ENCODE results near the gene F10. TPM values are rescaled to one million over a fixed set of nuclear protein-coding genes. Genes with fewer than 3 reads are reported as not detected.

F10 gene
- total RNA-seq, 2 donors from 2014 or later, result 1.0 TPM; not detected in 1

GRCh38 chr13:113115363-113116205 is 7.0 kb upstream of the F10 start:
- Mint-ChIP-seq H3K4me1 (no peaks in the 10 kb centered on the region), H3K4me3 (no peak overlapping the region), H3K27ac (no peak overlapping the region), H3K27me3 (peaks cover 3% of the 10 kb centered on the region), H3K9me3 (no peaks in the 10 kb centered on the region), H3K36me3 (ENCODE audit: low read depth) (no peaks in the 10 kb centered on the region)
- no peak for ATAC-seq (replicated peaks)

- Mint-ChIP-seq H3K27ac (no peak overlapping the region), H3K4me3 (no peak overlapping the region), H3K9me3 (no peaks in the 10 kb centered on the region), H3K4me1 (no peaks in the 10 kb centered on the region), H3K27me3 (peaks cover 3% of the 10 kb centered on the region), H3K36me3 (ENCODE audit: low read depth) (no peaks in the 10 kb centered on the region)
- ATAC-seq (replicated peaks), result no peak
Observed at GRCh38 chr13:113116206-113116800, 6.3 kb upstream of the F10 start.

- Mint-ChIP-seq H3K27ac (no peak overlapping the region), H3K36me3 (ENCODE audit: low read depth) (no peaks in the 10 kb centered on the region), H3K9me3 (no peaks in the 10 kb centered on the region), H3K4me3 (no peak overlapping the region), H3K27me3 (peaks cover 3% of the 10 kb centered on the region), H3K4me1 (no peaks in the 10 kb centered on the region)
- no peak for ATAC-seq (replicated peaks)
Observed at GRCh38 chr13:113116871-113117271, 5.7 kb upstream of the F10 start.

- no peak overlapping the region for H3K4me3 Mint-ChIP-seq
- H3K9me3 Mint-ChIP-seq, result no peaks in the 10 kb centered on the region
Observed at GRCh38 chr13:113117335-113117872, 5.2 kb upstream of the F10 start.

GRCh38 chr13:113117911-113118260 is 4.7 kb upstream of the F10 start:
- H3K36me3 Mint-ChIP-seq (ENCODE audit: low read depth), result no peaks in the 10 kb centered on the region
- H3K27ac Mint-ChIP-seq, result no peak overlapping the region
- H3K27me3 Mint-ChIP-seq, result peaks cover 4% of the 10 kb centered on the region
- no peaks in the 10 kb centered on the region for H3K4me1 Mint-ChIP-seq
- ATAC-seq (replicated peaks), result no peak
- no peak overlapping the region for H3K4me3 Mint-ChIP-seq
- H3K9me3 Mint-ChIP-seq, result no peaks in the 10 kb centered on the region

More at GRCh38 chr13:113117335-113117872, 5.2 kb upstream of the F10 start:
- H3K27ac Mint-ChIP-seq, result no peak overlapping the region
- H3K27me3 Mint-ChIP-seq, result peaks cover 3% of the 10 kb centered on the region
- no peaks in the 10 kb centered on the region for H3K36me3 Mint-ChIP-seq (ENCODE audit: low read depth)
- H3K4me1 Mint-ChIP-seq, result no peaks in the 10 kb centered on the region
- no peak for ATAC-seq (replicated peaks)

- ATAC-seq (replicated peaks), result no peak
- Mint-ChIP-seq H3K27ac (no peak overlapping the region), H3K27me3 (peaks cover 7% of the 10 kb centered on the region), H3K4me1 (no peaks in the 10 kb centered on the region), H3K4me3 (no peak overlapping the region), H3K9me3 (no peaks in the 10 kb centered on the region), H3K36me3 (ENCODE audit: low read depth) (no peaks in the 10 kb centered on the region)
Observed at GRCh38 chr13:113118261-113119021, 4.2 kb upstream of the F10 start.

GRCh38 chr13:113119166-113119821 is 3.3 kb upstream of the F10 start:
- ATAC-seq (replicated peaks), result no peak
- no peaks in the 10 kb centered on the region for H3K4me1 Mint-ChIP-seq
- peaks cover 7% of the 10 kb centered on the region for H3K27me3 Mint-ChIP-seq
- no peak overlapping the region for H3K4me3 Mint-ChIP-seq
- H3K9me3 Mint-ChIP-seq, result no peaks in the 10 kb centered on the region
- H3K36me3 Mint-ChIP-seq (ENCODE audit: low read depth), result no peaks in the 10 kb centered on the region
- H3K27ac Mint-ChIP-seq, result no peak overlapping the region

GRCh38 chr13:113119822-113120189 is 2.8 kb upstream of the F10 start:
- ATAC-seq (replicated peaks), result no peak
- Mint-ChIP-seq H3K27ac (no peak overlapping the region), H3K4me1 (no peaks in the 10 kb centered on the region), H3K4me3 (no peak overlapping the region), H3K36me3 (ENCODE audit: low read depth) (no peaks in the 10 kb centered on the region), H3K9me3 (no peaks in the 10 kb centered on the region), H3K27me3 (peaks cover 7% of the 10 kb centered on the region)

GRCh38 chr13:113120300-113121182 is 2.1 kb upstream of the F10 start:
- Mint-ChIP-seq H3K4me3 (no peak overlapping the region), H3K9me3 (no peaks in the 10 kb centered on the region), H3K36me3 (ENCODE audit: low read depth) (no peaks in the 10 kb centered on the region), H3K27me3 (peaks cover 8% of the 10 kb centered on the region), H3K27ac (no peak overlapping the region), H3K4me1 (no peaks in the 10 kb centered on the region)
- no peak for ATAC-seq (replicated peaks)

- Mint-ChIP-seq H3K27me3 (peaks cover 13% of the 10 kb centered on the region), H3K4me3 (no peak overlapping the region), H3K36me3 (ENCODE audit: low read depth) (no peaks in the 10 kb centered on the region), H3K4me1 (no peaks in the 10 kb centered on the region), H3K27ac (no peak overlapping the region), H3K9me3 (no peaks in the 10 kb centered on the region)
- no peak for ATAC-seq (replicated peaks)
Observed at GRCh38 chr13:113121183-113121927, 1.2 kb upstream of the F10 start.

GRCh38 chr13:113121928-113122471 is 599 bp upstream of the F10 start:
- H3K36me3 Mint-ChIP-seq (ENCODE audit: low read depth), result no peaks in the 10 kb centered on the region
- H3K27me3 Mint-ChIP-seq, result peaks cover 17% of the 10 kb centered on the region
- no peak overlapping the region for H3K4me3 Mint-ChIP-seq
- no peak overlapping the region for H3K27ac Mint-ChIP-seq
- no peak for ATAC-seq (replicated peaks)
- H3K9me3 Mint-ChIP-seq, result no peaks in the 10 kb centered on the region
- peaks cover under 1% of the 10 kb centered on the region for H3K4me1 Mint-ChIP-seq

- no peaks in the 10 kb centered on the region for H3K36me3 Mint-ChIP-seq (ENCODE audit: low read depth)
- no peak overlapping the region for H3K4me3 Mint-ChIP-seq
- H3K9me3 Mint-ChIP-seq, result no peaks in the 10 kb centered on the region
- H3K27ac Mint-ChIP-seq, result peak overlapping the region; percentile 33
- peaks cover 29% of the 10 kb centered on the region for H3K27me3 Mint-ChIP-seq
- ATAC-seq (replicated peaks), result no peak
- H3K4me1 Mint-ChIP-seq, result peaks cover 9% of the 10 kb centered on the region
Observed at GRCh38 chr13:113123226-113124201, 915 bp downstream of the F10 start.
